NCI-H2196 (cell line): ENCODE measurements around the gene LRFN5.

Experiments used
- DNase-seq: peaks from one replicate; lab custom pipeline; 2025; ENCODE audit not compliant: unreplicated experiment; lab: John Stamatoyannopoulos, UW

The LRFN5 gene

GRCh38 chr14:41766772-41767171 is 160.1 kb downstream of the LRFN5 start:
- DNase-seq: no peak

DNA sequence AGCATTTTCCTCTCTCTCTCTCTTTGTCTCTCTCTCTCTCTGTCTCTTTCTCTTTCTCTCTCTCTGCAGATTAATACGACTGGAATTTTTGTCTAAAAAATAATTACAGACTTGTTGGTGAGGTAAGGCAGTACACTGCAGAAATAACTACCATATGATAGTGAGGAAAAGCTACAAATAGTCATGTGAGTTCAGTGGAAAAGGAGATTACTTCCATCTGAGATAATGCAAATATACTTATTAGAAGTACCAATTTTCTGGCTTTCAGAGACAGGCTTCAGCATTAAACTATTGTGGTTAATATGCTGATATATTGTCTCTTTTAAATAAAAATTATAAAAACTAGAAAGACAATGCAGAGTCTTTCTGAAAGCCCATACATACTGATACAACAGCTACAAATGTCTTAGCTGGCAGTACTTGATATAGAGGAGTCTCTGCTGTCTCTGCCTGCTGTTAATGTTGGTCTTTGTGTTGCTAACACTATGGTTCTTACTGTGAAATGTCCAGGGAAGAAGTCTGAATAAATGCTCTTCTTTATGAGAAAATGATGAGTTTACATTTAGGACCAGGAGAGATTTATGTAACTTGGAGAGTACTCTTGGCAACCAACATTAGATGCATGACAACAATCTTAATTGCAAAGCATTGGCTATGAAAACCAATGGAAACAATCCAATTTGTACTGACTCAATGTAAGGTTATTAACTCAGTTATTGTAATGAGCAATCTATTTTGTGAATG is 167.0 kb downstream of the LRFN5 start:
- no peak for DNase-seq

GRCh38 chr14:41782511-41782910 is 175.8 kb downstream of the LRFN5 start:
- DNase-seq: no peak

DNA sequence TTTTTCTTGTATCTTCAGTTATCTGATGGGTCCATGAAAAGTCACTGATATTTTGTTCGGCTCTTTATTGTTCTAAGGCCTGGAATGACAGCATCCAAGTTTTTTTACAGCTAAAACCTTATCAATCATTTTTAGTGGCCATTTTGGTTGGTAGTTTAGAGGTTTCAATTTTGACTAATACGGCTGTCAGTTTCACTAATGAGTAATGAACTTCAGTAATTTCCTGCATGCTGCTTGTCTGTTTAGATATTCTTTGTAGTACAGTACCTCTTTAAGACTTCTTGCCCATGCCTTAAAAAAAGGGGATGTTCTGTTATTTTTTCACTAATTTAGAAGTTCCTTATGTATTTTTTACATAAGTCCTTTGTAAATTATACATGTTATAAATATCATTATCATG is 176.7 kb downstream of the LRFN5 start:
- no peak for DNase-seq

DNA sequence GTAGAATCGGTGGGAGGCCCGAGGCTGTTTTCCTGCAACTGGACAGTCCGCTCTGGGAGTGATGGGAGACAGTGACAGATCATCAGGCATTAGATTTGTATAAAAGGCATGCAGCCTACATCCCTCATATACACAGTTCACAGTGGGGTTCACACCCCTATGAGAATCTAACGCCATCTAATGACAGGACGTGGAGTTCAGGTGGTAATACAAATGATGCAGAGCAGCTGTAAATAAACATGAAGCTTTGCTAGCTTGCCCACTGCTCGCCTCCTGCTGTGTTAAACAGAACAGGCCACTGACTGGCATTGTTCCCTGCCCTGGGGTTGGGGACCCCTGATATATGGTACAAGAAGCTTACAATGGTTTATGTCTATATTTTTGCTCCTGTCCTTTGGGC is 179.0 kb downstream of the LRFN5 start:
- no peak for DNase-seq

GRCh38 chr14:41799817-41800216 is 193.1 kb downstream of the LRFN5 start:
- no peak for DNase-seq

DNA sequence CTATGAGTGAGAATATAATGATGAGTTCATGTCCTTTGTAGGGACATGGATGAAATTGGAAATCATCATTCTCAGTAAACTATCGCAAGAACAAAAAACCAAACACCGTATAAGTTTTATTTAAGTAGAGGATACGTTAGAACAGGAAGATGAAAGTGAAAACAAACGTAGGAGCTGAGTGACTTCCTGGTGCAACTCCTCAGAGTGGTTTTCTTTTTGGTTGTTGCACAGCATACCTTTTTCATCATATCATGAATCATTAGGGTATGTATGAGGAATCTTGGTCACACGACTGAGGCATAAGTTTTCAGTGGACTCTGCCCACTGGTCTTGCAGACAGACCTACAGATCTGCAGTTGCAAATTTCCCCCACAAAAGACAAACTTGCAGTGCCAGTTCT is 199.0 kb downstream of the LRFN5 start:
- DNase-seq: no peak

DNA sequence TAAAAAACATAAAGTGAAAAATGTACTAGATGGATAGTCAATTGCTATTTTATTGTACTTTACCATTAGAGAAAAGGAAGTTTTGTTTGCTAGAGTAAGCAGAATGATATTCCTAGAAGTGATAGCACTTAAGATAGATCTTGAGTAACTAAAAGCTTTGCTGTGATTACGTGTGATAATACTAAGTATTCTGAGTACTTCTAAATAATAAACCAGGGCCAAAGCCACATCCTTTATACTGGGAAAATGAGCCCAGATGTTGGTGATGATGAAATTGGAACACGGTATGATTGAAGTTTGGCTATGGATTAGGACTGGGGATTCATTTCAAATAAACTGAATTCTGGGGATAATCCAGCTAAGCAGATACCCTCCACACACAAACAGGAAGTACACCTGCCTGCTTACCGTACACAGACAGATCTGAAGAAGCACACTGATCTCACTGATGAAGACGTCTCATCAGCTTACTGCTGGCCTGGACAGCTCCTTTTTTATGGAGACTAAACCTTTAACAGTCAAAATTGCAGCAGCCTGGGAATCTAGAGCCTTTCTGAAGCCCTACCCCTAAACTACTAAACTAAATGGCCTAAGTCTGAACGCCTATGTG is 199.8 kb downstream of the LRFN5 start:
- no peak for DNase-seq

GRCh38 chr14:41810362-41810761 is 203.7 kb downstream of the LRFN5 start:
- no peak for DNase-seq

GRCh38 chr14:41817626-41818025 is 210.9 kb downstream of the LRFN5 start:
- no peak for DNase-seq

- no peak for DNase-seq
Measured at GRCh38 chr14:41824441-41824840, 217.8 kb downstream of the LRFN5 start.

- no peak for DNase-seq
Measured at GRCh38 chr14:41825622-41826021, 218.9 kb downstream of the LRFN5 start.

DNA sequence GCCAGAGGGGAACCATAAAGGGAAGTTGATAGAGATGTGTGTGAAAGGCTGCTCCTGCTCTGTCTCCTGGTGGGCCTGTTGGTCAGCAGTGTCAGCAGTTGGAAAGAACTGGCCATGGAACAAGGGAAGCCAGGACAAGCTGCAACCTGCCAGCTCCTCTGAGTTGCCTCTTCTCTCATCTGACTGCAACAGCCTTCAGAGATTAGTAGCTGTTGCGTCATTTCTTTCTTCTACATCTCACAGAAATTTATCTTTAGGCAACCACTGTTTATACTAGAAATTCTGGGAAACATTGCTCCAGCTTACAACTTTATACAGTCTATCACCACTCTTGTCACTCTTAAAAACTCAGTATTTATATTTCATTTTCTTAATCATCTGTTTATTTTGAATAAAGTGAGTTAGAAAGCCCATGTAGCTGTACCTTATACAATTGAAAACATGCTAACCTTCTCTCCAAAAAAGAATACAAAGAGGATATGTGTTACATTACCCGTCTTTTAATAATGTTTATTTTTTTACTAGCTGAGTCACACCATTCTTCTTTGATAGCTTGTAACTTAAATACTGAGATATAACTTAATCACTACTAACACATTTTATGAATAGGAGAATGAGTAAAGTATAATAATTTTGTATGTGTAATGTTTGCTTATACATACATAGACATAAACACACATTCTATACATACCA is 224.2 kb downstream of the LRFN5 start:
- no peak for DNase-seq

- no peak for DNase-seq
Measured at GRCh38 chr14:41839661-41840060, 233.0 kb downstream of the LRFN5 start.

- no peak for DNase-seq
Measured at GRCh38 chr14:41859336-41859735, 252.7 kb downstream of the LRFN5 start.

DNA sequence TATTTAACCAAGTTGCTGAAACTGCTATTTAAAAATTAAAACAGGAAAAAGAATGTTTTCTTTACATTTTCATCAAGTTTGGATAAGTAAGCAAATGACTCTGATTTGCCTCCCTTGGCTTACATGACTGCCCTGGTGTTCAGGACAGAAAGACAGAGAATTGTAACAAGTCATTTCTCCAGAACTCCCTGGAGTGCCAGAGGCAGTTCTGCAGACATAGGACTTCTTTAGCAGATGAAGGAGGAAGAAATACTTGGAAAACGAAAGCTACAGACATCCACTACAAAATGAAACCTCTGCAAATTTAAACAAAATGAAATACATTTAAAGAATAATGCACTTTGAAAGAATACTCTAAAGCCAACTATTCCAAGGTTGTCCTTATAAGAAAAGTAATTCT is 253.9 kb downstream of the LRFN5 start:
- DNase-seq: no peak

- DNase-seq: no peak
Measured at GRCh38 chr14:41865894-41866293, 259.2 kb downstream of the LRFN5 start.

DNA sequence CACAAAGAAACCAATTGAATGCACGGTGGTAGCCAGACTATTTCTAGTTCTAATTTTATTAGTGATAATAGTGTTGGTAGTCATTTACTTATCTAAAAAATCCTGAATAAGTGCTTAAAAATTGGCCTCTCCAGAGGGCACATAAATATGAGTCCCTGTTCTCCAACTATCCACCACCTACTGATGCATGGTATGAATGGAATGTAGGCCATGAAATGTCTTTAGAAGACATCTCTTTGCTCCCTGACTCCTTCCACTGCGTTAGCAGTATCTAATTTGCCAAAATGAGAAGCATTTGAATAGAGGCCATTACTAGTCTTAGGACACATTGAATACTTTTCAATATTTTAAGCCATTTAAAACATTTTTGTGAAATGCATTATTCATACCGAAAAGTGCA is 261.7 kb downstream of the LRFN5 start:
- no peak for DNase-seq

DNA sequence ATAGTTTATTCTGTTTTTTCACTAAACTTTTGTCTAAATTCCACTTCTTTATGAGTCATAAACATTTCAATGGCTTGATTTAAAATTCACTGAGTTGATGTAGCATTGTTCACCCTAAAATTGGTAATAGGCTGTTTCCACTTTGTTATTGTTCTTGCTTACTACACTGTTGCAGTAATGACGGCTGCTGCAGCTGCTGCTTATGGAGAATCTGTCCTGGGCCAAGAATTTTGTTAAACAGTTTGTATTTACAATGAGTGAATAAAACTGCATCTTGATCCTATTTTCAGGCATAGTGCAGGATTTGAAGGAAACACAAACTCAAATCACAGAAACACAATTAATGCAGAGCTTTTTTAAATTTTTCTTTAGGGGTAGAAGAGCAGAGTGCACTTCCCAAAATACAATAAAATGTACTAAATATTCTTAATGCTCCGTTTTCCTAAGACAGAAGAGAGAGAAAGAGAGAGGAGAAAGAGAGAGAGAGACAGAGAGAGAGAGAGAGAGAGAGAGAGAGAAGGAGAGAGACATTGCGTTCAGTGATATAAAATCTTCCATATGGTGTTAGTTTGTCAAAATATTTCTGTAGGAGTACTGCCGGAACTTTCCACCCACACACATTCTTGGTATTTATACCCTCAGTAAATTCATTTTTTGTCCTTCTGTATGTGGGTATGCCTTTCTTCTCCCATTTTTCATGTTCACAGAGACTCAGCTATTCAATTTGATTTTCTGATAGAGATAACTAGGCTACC is 266.4 kb downstream of the LRFN5 start:
- no peak for DNase-seq

GRCh38 chr14:41873686-41874317 is 267.1 kb downstream of the LRFN5 start:
- DNase-seq: no peak

GRCh38 chr14:41875116-41875515 is 268.4 kb downstream of the LRFN5 start:
- no peak for DNase-seq
